GM18519 (cell line): ENCODE data around the gene EFCAB11.

ENCODE experiments used
- ATAC-seq: cut with Tn5 transposase; IDR thresholded peaks from one replicate; pipeline ENCODE4 v1.9.1; 2021; ENCODE audit warnings: mild to moderate bottlenecking, moderate library complexity; ENCODE audit not compliant: unreplicated experiment, low FRiP score

EFCAB11 gene

DNA sequence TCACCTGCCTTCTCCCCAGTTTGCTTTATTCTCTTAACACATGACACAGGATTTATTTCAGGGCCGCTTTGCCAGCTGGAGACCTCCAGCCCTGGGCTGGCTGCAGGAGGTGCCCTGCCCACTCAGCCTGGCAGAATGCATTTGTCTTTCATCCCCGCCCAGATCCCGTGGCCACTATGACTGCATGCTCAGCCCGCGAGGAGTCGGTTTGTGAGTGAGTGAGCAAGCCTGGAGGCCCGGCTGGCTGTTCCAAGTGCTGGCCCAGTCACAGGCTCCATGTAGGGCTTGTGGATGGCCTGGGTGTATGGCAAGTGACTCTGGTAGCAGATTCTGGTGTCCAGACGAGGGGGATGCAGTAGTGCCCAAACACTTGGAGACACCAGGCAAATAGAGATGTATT, 3.3 kb upstream of the EFCAB11 start:
- ATAC-seq = no peak

DNA sequence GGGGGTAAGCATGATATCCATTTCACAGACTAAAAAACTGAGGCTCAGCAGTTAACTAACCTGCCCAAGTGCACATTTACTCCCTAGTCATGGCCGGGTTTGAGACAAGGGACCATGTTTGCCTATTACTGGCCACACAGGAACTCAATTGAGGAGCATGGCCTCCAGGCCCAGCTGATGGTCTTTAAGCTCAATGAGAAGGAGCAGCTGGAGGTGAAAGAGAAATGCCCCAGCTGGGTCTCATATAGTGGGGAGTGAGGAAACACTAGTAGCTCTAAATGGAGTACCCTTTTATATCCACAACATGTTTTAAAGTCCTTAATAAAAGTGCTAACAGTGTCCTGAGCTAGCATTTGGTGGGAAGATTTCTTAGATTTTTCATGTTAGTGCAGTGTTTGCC, 2.8 kb upstream of the EFCAB11 start:
- ATAC-seq = no peak

DNA sequence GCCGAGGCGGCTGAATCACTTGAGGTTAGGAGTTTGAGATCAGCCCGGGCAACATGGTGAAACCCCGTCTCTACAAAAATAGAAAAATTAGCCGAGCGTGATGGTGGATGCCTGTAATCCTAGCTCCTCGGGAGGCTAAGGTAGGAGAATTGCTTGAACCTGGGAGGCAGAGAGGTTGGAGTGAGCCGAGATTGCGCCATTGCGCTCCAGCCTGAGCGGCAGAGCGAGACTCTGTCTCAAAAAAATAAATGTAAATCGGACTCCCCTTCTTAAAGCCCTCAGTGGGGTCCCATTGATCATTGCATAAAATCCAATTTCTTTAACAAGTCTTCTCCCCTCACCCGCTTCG, 2.1 kb upstream of the EFCAB11 start:
- no peak for ATAC-seq

DNA sequence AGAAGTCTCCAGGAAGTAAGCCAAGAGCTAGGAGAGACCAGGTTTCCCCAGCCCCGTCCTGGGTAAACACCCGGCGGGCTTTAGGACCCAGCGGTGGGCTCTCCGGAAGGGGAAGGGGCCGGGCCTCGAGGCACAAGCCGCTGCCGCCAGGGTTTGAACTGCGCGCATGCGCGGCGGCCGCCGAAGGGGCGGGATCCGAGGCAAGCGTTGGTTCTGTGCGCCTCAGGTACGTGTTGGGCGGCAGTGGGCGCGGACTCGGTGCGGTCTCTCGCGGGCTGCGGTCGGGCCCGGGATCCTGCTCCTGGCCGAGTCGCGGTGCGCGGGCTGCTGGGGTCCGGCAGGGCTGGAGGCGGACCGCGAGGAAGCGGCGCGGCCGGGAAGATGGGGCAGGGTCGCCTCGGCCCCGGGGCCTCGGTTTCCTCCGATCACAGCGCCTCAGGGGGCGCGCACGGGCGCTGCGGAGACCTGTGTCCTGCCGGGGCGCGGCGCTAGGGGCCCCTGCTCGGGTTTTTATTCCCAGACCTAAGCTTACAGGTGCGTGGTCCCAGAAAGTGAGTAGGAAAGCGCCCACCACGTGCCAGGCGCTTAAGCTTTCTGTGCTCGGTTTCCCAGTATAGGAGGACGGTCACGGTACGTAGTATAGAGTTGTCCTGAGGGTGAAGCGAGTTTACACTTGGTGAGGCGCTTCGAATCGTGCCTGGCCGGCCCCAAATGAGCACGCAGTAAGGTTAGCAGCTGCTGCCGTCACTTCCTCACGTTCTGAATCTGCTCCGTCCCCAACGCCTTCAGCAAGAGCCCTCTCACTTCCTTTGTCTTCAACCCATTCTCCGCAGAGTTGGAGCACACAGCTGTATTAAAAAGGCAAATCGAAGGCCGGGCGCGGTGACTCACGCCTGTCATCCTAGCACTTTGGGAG, 1.5 kb upstream of the EFCAB11 start, which contains the start of gene TDP1:
Gene TDP1 (plus strand): TSS at position 183 of the 916 bp plus-strand sequence. CDS start 7,188 bp downstream, outside the sequence.
- ATAC-seq = peak; percentile 53

DNA sequence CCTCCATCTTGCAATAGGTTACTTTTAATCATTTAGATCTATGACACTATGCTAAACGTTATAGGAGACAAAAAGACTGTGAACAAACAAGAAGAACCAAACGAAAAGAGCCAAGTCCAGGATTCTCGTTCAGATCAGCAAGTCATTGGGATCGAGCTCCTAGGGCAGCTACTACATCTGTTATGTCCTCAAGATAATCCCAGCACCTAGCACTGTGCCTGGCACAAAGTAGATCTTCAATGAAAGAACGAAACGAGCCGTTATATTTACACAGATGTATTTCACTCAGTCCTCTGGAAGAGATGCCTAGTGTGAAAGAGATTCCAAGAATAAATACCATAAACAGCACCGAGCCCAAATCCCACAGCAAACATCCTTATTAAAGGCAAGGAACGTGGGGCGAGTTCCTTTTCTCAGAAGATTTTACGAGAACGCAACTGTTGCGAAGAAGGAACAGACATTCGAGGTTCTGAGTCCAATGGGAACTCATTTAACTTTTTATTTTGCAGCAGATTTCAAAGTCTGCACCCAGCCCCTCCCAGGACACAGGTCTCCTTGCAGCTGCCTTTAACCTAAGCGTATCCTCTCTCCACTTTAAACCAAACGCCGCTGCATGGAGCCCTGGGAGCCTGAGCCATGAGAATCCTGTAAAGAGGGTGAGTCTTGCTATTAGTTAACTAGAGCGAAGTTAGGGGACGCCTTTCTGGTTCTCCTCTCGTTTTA, 653 bp upstream of the EFCAB11 start:
- peak; percentile 7 for ATAC-seq

DNA sequence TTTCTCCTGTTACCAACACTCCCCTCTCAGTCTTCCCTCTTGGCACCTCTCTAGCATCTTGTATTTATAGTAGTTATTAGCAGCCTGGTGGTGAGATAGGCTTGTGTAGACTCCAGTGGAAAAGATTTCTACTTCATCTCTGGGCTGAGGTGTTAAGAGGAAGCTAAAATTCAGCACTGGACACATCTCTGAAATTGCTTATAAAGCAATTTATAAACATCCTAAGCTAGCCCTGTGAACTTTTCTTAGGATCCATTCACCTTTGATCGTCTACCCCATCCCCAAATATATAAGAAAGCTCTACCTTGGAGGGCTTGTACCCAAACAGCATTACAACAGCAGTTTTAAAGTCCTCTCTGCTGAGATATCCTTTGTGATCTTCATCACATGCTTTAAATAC, 928 bp downstream of the EFCAB11 start:
- ATAC-seq = no peak

DNA sequence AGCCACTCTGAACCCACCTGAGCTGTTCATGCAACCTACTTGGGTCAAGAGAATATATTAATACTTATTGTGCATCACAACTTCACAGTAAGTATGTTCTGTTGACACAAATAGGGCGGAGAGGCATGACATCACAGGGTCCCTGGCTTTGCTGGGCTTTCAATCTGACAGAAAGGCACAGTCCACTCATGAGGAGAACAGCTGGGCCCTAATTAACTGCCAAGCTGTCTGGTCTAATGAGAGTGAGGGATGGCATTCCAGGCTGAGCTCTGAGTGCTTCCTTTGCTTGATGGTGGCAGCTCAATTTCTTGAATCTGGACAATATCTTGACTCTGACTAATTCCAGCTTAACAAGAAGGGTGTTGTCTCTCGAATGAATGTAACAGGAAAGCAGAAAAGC, 2.0 kb downstream of the EFCAB11 start:
- no peak for ATAC-seq

DNA sequence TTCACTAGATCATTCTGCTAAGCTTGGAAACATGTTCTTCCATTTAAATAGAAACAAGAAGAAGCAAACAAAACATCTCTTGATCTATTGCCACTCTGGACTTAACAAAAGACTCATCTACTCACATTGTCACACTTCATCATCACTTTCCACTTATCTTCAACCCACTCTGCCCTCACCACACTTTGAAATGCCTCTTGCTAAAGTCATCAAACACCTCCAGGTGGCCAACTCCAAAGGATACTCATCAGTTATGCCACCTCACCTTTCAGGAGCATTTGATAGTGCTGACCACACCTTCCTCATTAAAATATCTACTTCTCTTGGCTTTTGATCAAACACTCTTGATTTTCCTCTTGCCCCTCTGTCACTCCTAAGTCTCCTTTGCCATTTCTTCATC, 7.2 kb downstream of the EFCAB11 start:
- ATAC-seq = no peak

DNA sequence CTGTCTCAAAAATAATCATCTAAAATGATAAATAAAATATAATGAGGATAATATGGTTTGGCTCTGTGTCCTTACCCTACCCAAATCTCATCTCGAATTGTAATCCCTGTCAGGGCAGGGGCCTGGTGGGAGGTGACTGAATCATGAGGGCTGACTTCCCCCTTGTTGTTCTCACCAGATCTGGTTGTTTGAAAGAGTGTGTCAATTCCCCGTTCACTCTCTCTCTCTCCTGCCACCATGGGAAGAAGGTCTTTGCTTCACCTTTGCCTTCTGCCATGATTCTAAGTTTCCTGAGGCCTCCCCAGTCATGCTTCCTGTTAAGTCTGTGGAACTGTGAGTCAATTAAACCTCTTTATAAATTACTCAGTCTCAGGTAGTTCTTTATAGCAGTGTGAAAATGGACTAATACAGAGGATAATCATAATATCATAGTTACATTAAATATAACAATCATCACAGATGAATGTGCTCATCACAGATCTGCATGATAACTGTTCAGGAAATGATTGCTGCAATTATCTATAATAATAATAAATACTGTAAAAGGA, 12.6 kb downstream of the EFCAB11 start:
- ATAC-seq = no peak

DNA sequence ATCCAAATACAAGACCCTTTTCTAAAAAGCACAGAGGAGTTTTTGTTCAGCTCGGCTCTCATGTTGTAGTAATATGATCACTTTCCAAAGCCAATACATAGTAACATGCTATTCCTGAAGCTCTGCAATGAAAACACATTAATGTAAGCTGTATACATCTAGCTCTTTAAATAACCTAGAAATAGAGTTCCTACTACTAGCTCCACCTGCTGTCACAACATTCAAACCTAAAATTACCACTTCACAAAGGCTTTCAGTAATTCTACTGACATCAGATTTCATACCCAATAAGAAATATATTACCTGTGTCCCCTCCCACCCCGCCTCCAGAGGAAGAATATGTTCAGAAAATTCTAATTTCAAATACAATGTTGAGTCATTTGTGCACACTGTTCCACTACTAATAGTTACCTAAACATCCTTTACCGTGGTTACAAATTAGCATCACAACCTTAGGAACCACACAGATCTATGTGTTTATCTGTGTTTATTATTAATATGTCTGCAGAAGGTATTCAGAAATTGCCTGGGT, 17.8 kb downstream of the EFCAB11 start:
- no peak for ATAC-seq

DNA sequence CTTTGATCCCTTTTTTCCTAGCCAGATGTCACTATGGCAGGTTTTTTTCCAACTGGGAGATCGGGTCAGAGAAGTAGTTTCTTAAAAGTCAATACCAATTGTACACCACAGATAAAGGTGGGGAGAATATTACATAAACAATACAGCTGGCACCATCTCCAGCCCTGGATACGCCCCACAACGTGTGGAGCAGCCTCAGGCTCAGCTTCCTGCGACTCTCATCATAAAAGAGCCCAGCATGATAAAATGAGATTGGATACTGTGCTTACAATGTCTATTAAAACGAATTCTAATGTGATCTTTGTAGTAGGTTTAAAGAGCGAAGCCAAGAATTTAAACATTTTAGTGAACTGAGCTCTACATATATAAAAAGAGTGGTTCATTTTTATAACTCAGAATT, 21.5 kb downstream of the EFCAB11 start:
- no peak for ATAC-seq

DNA sequence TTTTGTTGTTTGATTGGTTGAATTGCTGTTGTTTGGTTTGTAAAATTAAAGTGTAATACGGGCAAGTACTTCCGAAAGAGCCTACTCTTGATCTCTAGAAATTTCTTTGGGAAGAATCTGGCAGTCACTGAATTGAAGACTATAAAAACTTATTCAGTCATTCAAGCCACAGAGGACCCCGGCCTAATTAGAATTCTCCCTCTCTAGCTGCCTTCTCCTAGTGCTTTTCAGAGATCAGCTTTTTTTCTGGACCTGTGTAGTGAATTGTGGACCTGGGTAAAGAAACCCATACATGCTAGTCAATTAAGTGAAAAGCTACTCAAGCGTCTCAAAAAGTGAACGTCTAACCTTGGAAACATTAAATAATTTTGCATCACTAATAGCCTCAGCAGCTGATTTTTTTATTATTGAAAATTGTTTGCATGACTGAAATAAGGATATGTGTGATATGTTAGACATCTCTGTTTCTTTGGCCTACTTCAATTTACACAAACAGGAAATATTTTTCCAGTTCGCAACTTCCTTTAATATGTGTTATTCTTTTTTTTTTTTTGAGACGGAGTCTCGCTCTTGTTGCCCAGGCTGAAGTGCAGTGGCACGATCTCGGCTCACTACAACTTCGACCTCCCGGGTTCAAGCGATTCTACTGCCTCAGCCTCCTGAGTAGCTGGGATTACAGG, 27.2 kb downstream of the EFCAB11 start:
- ATAC-seq = no peak

DNA sequence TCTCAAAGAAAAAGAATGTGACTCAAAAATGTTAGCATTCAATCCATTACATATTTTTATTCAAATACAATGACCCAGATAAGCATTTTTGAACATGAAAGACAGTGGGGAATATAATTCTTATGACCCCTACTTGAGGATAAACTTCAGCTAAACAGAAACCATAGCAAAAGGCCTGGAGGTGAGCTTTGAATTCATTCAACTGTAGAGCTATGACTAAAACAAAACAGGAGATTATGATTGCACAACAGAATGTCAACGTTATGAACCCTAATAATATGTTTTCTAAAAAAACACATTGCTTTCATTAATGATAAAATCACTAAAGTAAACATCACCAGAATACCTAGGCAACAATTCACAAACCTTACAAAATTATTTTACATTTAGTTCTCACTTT, 27.8 kb downstream of the EFCAB11 start:
- no peak for ATAC-seq

DNA sequence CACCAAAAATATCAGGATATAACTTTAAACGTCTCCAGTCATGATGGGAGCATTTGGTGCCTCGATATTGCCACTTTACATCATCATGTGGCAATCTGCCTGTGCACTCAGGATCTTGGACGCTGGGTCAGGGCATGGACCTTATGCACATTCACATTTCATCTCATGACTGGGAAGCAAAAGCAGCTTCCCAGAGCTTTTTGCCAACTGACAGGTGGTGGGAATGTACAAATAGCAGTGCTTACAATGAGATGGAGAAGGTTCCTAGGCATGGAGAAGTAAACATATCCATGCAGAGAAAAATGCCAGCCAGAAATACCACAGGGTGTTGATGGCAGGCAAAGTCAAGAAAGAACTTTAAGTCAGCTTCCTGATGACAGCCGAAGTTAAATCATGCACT, 30.3 kb downstream of the EFCAB11 start:
- no peak for ATAC-seq

DNA sequence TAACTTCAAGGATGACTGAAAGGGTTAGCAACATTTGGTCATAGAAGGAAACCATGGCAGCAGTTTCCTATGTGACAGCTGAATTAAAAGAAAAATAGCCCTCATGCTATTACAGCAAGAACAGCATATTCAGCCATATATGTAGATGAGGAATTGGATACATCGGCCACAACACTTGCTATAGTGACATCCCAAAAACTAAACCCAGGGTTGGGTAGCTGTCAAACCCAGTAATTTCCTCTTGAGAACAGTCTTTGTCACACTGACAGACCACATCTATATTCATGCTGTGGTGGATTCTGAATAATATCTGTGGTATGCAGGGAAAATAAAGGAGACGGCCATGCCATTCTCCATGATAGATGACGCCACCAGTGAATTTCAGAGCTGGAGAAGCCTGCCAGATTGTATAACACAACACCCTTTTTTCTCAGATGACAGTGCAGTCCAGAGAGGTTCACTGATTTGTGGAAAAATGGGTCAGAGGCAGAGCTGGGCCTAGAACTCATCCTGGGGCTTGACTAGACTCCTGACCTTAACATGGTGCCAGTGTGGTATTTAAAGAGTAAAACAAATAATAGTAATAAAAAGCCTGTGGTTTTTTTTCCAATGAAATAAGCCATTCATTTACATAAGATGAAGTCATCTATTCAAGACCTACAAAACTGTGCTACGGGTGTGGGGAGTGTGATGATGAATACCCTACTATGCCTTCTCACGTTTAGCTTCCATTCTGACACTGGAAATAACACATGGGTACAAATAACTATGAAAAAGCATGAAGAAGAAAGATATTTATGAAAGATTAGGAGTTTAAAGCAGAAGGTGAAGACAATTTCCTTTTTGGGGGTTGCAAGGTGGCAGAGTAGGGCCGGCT, 32.3 kb downstream of the EFCAB11 start:
- no peak for ATAC-seq

DNA sequence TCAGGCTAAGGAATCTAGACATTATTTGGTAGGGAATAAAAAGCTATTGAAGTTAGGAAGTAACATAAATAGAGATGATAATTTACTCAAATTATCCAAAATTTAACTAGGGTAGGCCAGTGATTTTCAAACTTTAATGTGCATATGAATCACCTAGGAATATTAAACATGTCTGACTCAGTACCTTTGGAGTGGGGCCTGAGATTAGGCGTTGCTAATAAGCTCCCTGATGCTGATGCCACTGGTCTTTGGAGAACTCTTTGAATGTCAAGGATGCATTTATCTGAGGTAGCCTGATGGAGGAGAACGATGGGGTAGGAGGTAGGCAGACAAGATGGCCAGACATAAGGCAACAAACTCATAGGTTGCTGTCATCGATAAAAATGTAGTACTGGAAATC, 33.2 kb downstream of the EFCAB11 start:
- ATAC-seq = no peak

DNA sequence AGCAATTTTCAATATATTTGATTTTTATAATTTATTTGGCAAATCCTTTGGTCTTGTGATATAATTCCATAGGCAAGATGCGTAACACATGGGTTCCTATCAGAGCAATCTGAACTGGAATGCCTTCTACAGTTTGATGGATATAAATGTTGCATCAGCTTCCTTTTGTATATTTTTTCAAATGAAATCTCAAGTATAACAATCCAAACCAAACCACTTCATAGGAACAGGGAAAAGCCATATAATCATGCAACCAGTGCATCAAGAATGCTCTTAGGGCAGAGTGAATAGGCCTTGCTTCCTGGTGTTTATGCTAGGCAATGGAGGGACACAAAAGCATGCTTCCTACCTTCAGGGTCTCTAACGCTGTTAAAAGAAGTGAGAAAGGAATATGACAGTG, 34.5 kb downstream of the EFCAB11 start:
- ATAC-seq = no peak

DNA sequence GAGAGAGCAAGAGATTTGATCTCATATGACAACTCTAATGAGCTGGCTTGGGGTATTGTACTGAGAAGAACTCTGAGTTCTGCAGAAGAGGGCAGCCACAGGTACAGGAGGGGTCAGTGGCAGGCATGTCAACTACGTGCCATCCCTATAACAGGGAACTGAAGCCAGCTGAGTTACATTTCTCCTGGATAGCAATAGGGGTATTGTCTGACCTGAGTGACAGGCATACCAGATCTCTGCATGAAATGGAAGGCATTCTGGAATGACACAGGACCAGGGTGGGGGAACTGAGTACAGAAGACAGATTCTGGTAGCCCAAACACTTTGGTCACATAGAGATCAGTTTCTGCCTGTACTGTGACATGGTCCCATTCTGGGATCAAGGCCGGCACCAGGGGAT, 35.8 kb downstream of the EFCAB11 start:
- no peak for ATAC-seq

DNA sequence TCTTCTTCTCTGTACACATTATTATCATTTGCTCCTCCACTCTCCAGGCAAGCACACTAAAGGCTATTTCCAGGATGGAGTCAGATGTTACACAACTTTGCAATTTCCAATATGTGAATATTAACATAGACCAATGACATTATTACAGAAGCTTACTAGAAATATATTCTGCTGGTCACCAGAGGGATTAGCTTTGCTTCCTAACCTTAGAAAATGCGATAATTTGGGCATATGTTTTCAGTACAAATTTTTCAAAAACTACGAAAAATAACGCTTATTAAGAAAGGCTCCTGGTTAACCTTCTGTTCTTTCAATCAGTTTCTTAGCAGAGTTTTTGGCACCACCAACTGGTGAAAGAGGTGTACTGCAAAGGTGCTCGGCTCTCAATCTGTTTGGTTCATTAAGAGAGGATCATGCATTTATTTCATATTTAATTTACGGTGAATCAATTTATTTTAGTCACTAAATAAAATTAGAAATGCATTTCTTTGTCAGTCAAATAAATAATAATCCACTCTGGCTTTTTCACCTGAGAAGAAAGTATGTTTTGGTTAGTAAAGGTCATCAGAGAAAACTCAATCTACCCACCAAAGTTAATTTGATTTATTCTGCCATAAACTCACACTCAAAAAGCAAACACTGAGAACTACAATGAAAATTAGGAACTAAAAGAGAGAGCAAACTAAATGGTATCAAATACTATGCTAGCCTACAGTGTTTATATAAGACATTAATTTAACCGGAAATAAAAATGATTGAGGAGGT, 39.2 kb downstream of the EFCAB11 start:
- no peak for ATAC-seq
